Upper lobe of left lung (tissue), 4 donors: ENCODE measurements around the gene POLN.

ENCODE experiments used
- EP300 ChIP-seq, 4 donors: sonication (generic); formaldehyde crosslinking; IDR thresholded peaks; one replicate each; pipeline ENCODE4 v1.5.1; 2017; ENCODE audit warnings: antibody characterized with exemption in 4 of 4, control low read depth in 2 of 4
- POLR2A ChIP-seq, 4 donors: fragments of 450-650 bp; IDR thresholded peaks; one replicate each; pipeline ENCODE4 v1.5.1; 2016 to 2017; ENCODE audit warnings: antibody characterized with exemption in 4 of 4, mild to moderate bottlenecking in 2 of 4
- POLR2AphosphoS5 ChIP-seq, 2 donors: sonication (generic); formaldehyde crosslinking; IDR thresholded peaks; one replicate each; pipeline ENCODE4 v1.5.1; 2017; ENCODE audit warnings: antibody characterized with exemption in 2 of 2
- TF ChIP-seq, protein P1 (sequence below), 6 experiments: fragments of 450-650 bp in 4 of 6; fragments of 200-600 bp in 2 of 6; sonication (generic) in 2 of 6; IDR thresholded peaks; one replicate each; pipeline ENCODE4 v1.5.1; 2016 to 2019; ENCODE audit warnings: antibody characterized with exemption in 6 of 6

- TF ChIP-seq, protein P1, sequence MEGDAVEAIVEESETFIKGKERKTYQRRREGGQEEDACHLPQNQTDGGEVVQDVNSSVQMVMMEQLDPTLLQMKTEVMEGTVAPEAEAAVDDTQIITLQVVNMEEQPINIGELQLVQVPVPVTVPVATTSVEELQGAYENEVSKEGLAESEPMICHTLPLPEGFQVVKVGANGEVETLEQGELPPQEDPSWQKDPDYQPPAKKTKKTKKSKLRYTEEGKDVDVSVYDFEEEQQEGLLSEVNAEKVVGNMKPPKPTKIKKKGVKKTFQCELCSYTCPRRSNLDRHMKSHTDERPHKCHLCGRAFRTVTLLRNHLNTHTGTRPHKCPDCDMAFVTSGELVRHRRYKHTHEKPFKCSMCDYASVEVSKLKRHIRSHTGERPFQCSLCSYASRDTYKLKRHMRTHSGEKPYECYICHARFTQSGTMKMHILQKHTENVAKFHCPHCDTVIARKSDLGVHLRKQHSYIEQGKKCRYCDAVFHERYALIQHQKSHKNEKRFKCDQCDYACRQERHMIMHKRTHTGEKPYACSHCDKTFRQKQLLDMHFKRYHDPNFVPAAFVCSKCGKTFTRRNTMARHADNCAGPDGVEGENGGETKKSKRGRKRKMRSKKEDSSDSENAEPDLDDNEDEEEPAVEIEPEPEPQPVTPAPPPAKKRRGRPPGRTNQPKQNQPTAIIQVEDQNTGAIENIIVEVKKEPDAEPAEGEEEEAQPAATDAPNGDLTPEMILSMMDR (IDR thresholded peaks at IDR 0.05) = no peak
- TF ChIP-seq EP300 (IDR thresholded peaks at IDR 0.05) (no peak), POLR2A (IDR thresholded peaks at IDR 0.05) (no peak), POLR2AphosphoS5 (IDR thresholded peaks at IDR 0.05) (no peak)
Observed at GRCh38 chr4:2280531-2281300, 38.8 kb upstream of the POLN start.
